Right renal pelvis (tissue), 4 donors: ENCODE measurements around the gene CACNA1S. TPM values are rescaled to one million over a fixed set of nuclear protein-coding genes. Genes with fewer than 3 reads are reported as not detected.
A peak's percentile ranks its signal among the peaks of the same experiment; 100 is the strongest.

Experiments used
- DNase-seq, 4 donors: peaks; one replicate each; pipeline ENCODE4 v3.0.0-alpha.2; 2013; ENCODE audit warnings: low read depth in 4 of 4, low spot score in 3 of 4, missing footprints in 1 of 4
- polyA plus RNA-seq, 4 donors: library from polyadenylated mRNA; unstranded; fragments of 120-200 nt; gene quantifications; one replicate each; pipeline ENCODE4 v1.2.1, GENCODE V29; 2013; ENCODE audit not compliant: insufficient read length in 4 of 4

CACNA1S gene
- polyA plus RNA-seq, 4 donors: 0.37 to 0.51 (median 0.45) TPM

- DNase-seq: no peak
These were observed 7.3 kb upstream of the CACNA1S start for GRCh38 chr1:201119206-201120197.

GRCh38 chr1:201116091-201116490, 3.9 kb upstream of the CACNA1S start:
- DNase-seq: no peak

- no peak for DNase-seq
These were observed 3.2 kb upstream of the CACNA1S start for GRCh38 chr1:201115390-201115937.

GRCh38 chr1:201114245-201115131, 2.3 kb upstream of the CACNA1S start:
- DNase-seq: peak; percentile 84 to 93 (median 86)

- no peak for DNase-seq
These were observed 1.4 kb upstream of the CACNA1S start for GRCh38 chr1:201113451-201114244.

- no peak for DNase-seq
These were observed 700 bp upstream of the CACNA1S start for GRCh38 chr1:201112926-201113325.

GRCh38 chr1:201111672-201112071, 554 bp downstream of the CACNA1S start:
- DNase-seq: no peak

- no peak for DNase-seq
These were observed 1.1 kb downstream of the CACNA1S start for GRCh38 chr1:201111156-201111555.

GRCh38 chr1:201110616-201111015, 1.6 kb downstream of the CACNA1S start:
- no peak for DNase-seq

GRCh38 chr1:201110138-201110537, 2.1 kb downstream of the CACNA1S start:
- DNase-seq: no peak

GRCh38 chr1:201109651-201110050, 2.6 kb downstream of the CACNA1S start:
- DNase-seq: no peak

- DNase-seq: no peak
These were observed 3.6 kb downstream of the CACNA1S start for GRCh38 chr1:201108614-201109013.

- DNase-seq: no peak
These were observed 6.5 kb downstream of the CACNA1S start for GRCh38 chr1:201105688-201106087.

GRCh38 chr1:201104141-201104540, 8.1 kb downstream of the CACNA1S start:
- no peak for DNase-seq

GRCh38 chr1:201103666-201104065, 8.6 kb downstream of the CACNA1S start:
- no peak for DNase-seq

- no peak for DNase-seq
These were observed 11.9 kb downstream of the CACNA1S start for GRCh38 chr1:201100169-201100930.

GRCh38 chr1:201098992-201099677, 13.1 kb downstream of the CACNA1S start:
- DNase-seq: no peak

- no peak for DNase-seq
These were observed 15.0 kb downstream of the CACNA1S start for GRCh38 chr1:201096977-201097856.
